T-helper 9 cell (primary cell): ENCODE measurements around the gene ARL15.

ENCODE experiments used
- DNase-seq: peaks from one replicate; pipeline ENCODE4 v3.0.0-alpha.2; 2020

Gene ARL15

GRCh38 chr5:53971131-53971530 is 339.2 kb downstream of the ARL15 start:
- DNase-seq = no peak

GRCh38 chr5:53970475-53970874 is 339.9 kb downstream of the ARL15 start:
- DNase-seq = no peak

- no peak for DNase-seq
These were observed 341.1 kb downstream of the ARL15 start for GRCh38 chr5:53969176-53969730.

- no peak for DNase-seq
These were observed 344.9 kb downstream of the ARL15 start for GRCh38 chr5:53965459-53965858.

- DNase-seq = no peak
These were observed 346.4 kb downstream of the ARL15 start for GRCh38 chr5:53963958-53964357.

GRCh38 chr5:53962306-53962705 is 348.1 kb downstream of the ARL15 start:
- no peak for DNase-seq

GRCh38 chr5:53956632-53957031 is 353.7 kb downstream of the ARL15 start:
- no peak for DNase-seq

GRCh38 chr5:53956196-53956595 is 354.2 kb downstream of the ARL15 start:
- no peak for DNase-seq

GRCh38 chr5:53950621-53951020 is 359.8 kb downstream of the ARL15 start:
- DNase-seq = no peak

- no peak for DNase-seq
These were observed 361.8 kb downstream of the ARL15 start for GRCh38 chr5:53948598-53948997.

GRCh38 chr5:53946405-53947100 is 363.8 kb downstream of the ARL15 start:
- DNase-seq = no peak

- DNase-seq = no peak
These were observed 365.4 kb downstream of the ARL15 start for GRCh38 chr5:53944981-53945380.

GRCh38 chr5:53943938-53944337 is 366.4 kb downstream of the ARL15 start:
- no peak for DNase-seq

- DNase-seq = no peak
These were observed 367.6 kb downstream of the ARL15 start for GRCh38 chr5:53942724-53943123.

GRCh38 chr5:53940921-53941320 is 369.5 kb downstream of the ARL15 start:
- no peak for DNase-seq

GRCh38 chr5:53937467-53937866 is 372.9 kb downstream of the ARL15 start:
- no peak for DNase-seq

- no peak for DNase-seq
These were observed 373.7 kb downstream of the ARL15 start for GRCh38 chr5:53936481-53937352.

GRCh38 chr5:53934151-53934820 is 376.1 kb downstream of the ARL15 start:
- no peak for DNase-seq

GRCh38 chr5:53932351-53932750 is 378.0 kb downstream of the ARL15 start:
- DNase-seq = no peak

- no peak for DNase-seq
These were observed 379.9 kb downstream of the ARL15 start for GRCh38 chr5:53930457-53930856.

GRCh38 chr5:53929570-53929969 is 380.8 kb downstream of the ARL15 start:
- DNase-seq = no peak

- DNase-seq = no peak
These were observed 381.2 kb downstream of the ARL15 start for GRCh38 chr5:53929152-53929551.

GRCh38 chr5:53928641-53929040 is 381.7 kb downstream of the ARL15 start:
- DNase-seq = no peak
